ENCODE measurements around the gene CLRN1.

GRCh38 chr3:150945226-150946032 lies 27.1 kb downstream of the CLRN1 start:
- no peak for TF ChIP-seq EP300 (IDR thresholded peaks at IDR 0.05; ENCODE audit: low read depth)
- TF ChIP-seq POLR2AphosphoS5 (IDR thresholded peaks at IDR 0.05): no peak
- TF ChIP-seq, protein P1, sequence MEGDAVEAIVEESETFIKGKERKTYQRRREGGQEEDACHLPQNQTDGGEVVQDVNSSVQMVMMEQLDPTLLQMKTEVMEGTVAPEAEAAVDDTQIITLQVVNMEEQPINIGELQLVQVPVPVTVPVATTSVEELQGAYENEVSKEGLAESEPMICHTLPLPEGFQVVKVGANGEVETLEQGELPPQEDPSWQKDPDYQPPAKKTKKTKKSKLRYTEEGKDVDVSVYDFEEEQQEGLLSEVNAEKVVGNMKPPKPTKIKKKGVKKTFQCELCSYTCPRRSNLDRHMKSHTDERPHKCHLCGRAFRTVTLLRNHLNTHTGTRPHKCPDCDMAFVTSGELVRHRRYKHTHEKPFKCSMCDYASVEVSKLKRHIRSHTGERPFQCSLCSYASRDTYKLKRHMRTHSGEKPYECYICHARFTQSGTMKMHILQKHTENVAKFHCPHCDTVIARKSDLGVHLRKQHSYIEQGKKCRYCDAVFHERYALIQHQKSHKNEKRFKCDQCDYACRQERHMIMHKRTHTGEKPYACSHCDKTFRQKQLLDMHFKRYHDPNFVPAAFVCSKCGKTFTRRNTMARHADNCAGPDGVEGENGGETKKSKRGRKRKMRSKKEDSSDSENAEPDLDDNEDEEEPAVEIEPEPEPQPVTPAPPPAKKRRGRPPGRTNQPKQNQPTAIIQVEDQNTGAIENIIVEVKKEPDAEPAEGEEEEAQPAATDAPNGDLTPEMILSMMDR (IDR thresholded peaks at IDR 0.05): no peak

Data from transverse colon (tissue), 4 donors.